GM21360 (cell line): ENCODE measurements around the gene NSF.
"Not testable (repeated sequence)": the region's sequence is repeated elsewhere in the genome, so short reads cannot be mapped to it uniquely, and the experiment has no call there.

ENCODE experiments used
- ATAC-seq: cut with Tn5 transposase; IDR thresholded peaks from one replicate; pipeline ENCODE4 v1.9.1; 2021; ENCODE audit warnings: mild to moderate bottlenecking, moderate library complexity; ENCODE audit not compliant: unreplicated experiment

The NSF gene

DNA sequence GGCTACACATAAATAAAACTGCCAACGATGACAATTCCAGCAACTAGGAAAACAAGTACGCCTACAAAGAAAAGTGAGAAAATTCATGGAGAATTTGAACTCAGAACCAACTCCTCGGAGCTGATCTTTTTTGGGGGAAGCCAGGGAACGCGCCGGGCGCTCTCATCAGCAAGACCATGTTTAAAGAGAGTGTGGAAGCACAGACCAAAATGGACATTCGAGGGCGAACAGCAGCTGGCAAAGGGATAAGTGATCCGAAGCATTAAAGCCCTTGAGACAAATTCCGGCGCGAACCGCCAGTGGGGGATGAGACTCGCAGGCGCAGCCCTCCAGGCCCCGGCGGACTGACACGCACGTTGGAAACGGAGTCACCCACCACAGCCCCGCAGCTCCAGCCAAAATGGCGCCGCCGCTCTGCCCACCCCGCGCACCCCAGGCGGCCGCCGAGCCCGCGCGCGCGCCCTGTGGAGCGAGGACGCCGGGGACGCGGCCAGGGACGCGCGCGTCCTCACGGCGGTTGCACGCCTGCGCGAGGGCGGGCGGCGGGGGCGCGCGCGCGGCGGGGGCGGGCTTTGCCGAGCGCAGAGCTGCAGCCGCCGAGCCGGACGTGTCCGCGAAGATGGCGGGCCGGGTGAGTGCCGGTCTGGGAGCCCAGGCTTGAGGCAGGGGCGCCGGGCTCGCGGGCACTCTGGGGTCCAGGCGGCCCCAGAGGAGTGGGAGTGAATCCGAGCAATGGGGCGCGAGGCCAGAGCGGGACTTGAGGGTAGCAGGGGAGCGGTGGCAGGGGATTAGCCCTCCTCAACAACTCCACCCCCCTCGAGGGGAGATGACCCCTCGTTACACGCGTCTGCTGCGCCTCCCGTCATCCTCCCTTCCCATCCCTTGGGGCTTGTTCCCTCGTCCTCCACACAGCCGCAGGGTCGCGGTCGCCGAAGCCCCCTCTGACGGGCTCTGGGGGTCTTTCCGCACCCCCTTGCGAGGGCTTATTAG, at the start of gene NSF:
Gene NSF, plus strand, starts transcription at position 513 of the 990 bp plus-strand sequence. Its CDS starts 107 bp downstream, at position 620.
- peak; percentile 68 for ATAC-seq

- not testable (repeated sequence) for ATAC-seq
These were observed 41.9 kb upstream of the NSF start for GRCh38 chr17:46548607-46549006.

- ATAC-seq = not testable (repeated sequence)
These were observed 31.3 kb upstream of the NSF start for GRCh38 chr17:46559155-46559554.

DNA sequence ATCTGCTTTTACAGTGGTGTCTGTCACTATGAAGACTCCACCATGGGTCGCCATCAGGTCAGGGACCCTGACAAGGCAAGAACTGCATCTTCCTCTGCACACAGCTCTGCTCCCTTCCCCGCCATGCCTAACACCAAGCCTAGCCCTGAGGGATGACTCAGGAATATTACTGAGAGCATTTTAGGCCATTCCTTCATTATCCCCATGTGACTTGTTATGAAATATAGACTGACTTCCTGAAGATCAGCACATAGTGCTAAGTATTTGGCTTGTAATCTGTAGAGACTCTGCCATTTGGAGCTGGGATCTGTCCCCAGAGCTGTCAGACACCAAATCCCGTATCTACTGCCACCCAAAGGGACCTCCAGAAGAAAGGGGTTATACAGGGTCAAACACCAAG, 30.4 kb upstream of the NSF start:
- ATAC-seq = not testable (repeated sequence)

- ATAC-seq = not testable (repeated sequence)
These were observed 24.2 kb upstream of the NSF start for GRCh38 chr17:46566284-46566683.

DNA sequence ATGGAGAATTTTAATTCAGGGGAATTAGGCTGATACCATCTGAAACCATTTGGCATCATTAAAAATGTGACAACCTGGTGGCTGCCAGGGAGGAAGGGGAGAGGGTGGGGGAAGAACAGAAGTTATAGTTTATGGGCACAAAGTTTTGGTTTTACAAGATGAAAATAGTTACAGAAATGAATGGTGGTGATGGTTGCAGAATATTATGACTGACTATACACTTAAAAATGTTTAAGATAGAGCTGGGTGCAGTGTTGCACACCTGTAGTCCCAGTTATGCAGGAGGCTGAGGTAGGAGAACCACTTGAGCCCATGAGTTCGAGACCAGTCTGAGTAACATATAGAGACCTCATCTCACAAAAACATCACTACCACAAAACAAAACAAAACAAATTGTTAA, 23.5 kb upstream of the NSF start:
- ATAC-seq = not testable (repeated sequence)

GRCh38 chr17:46571796-46572195, 18.7 kb upstream of the NSF start:
- ATAC-seq = not testable (repeated sequence)

- peak; percentile 91 for ATAC-seq
These were observed 11.1 kb upstream of the NSF start, which contains the start of gene ARL17A for GRCh38 chr17:46579083-46580075. TSS of gene ARL17A (minus strand) at chr17:46579691. CDS start at chr17:46576322, 3,369 bp downstream.

DNA sequence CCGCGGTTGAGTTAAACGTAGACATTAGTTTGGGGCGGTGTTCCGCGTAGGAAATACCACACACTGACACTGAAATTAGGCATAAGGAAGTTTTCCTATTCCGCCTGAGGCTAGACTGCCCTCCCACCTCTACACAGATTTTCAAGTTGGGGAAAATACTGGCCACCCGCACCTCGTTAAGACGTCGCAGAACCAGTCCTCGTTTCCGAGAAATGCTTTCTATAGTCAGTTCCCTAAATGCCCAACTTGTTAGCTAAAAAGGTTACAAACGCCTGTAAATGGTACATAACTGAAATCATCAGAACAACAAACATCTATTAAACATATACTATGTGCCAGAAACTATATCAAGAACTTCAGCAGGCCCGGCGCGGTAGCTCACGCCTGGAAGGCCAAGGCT, 10.4 kb upstream of the NSF start:
- not testable (repeated sequence) for ATAC-seq

DNA sequence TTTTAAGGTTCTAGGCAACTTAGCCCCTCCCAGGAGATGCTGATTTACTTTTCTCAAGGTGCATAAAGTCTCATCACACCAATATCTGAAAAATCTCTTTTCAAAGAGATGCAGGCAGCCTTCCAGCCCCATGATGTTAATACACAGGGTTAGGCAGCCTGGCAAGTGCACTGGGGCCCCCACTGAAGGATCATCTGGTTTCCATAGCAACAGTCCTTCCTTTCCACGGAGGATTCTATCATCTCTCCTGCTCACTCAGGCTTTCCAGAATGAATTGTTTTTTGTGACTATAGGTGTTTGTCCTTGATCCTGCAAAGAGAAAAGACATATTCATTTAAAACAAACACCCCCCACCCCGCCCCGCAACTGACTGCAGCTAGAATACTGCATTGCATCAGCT, 5.0 kb upstream of the NSF start:
- not testable (repeated sequence) for ATAC-seq

DNA sequence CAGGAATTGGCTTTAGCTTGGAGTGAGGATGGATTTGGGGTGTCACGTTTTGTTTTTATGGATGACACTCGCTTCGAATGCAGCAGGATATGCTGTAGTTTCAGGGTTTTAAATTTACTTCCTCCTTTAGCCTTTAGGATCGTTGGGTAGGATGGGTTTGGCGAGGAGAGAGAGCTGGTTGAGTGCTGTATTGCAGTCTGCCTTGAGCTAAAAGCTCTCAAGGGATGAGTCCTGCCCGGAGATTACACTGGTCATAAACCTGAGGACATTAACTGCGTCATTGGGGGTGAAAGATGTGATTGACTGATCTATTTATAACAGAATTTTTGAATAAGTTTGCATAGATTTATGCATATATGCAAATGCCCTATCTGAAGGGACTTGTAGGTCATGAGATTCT, 863 bp downstream of the NSF start:
- peak; percentile 37 for ATAC-seq

- ATAC-seq = peak; percentile 53
These were observed 8.0 kb downstream of the NSF start for GRCh38 chr17:46598344-46598931.

- not testable (repeated sequence) for ATAC-seq
These were observed 10.3 kb downstream of the NSF start for GRCh38 chr17:46600767-46601166.

- ATAC-seq = peak; percentile 84
These were observed 12.7 kb downstream of the NSF start for GRCh38 chr17:46603125-46603524.

DNA sequence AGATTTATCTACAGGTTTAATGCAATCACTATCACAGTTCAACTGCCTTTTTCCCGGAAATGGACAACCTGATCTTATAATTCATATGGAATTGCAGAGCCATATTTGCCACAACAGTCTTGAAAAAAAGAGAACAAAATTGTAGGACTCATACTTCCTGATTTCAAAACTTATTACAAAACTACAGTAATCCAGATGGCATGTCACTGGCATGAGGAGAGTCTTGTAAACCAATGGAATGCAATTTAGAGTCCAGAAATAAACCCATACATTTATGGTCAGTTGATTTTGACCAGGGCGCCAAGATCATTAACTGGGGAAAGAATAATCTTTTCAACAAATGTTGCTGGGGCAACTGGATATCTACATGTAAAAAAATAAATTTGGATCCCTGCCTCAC, 20.8 kb downstream of the NSF start:
- not testable (repeated sequence) for ATAC-seq

- not testable (repeated sequence) for ATAC-seq
These were observed 23.4 kb downstream of the NSF start for GRCh38 chr17:46613876-46614275.

DNA sequence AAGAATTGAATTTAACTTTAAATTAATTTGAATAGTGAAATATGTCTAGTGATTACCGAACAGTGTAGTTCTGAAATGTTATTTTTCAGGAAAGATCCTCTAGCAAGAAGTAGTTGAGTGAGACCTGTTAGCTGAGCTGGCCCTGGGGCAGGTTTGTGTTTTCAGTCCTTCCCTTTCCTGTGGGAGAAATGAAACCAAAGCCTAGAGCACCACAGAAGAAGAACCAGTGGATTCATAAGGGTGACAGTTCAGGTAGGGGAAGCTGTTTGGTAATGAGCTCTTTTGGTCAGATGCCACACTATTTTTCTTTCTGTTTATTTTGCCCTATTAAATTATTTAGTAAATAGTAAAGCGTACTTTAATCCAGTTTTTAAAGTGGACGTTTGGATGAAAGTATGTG, 26.7 kb downstream of the NSF start:
- ATAC-seq = not testable (repeated sequence)

DNA sequence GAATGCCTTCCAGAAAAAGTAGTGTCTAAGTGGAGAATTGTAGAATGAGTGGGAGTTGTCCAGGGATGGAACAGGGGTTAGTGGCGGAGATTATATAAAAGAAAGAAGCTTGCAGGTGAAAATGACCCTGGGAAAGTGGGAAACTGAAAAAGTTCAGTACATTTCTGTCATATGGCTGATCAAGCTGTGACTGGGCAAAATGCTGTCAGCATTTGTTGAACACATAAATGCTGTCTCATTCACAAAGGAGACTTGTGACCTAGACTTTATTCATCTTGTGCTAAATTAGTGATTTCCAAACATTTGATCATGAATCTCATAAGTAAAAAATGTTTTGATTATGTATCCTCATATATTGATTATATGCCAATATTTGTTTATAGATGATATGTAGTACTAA, 28.5 kb downstream of the NSF start:
- not testable (repeated sequence) for ATAC-seq

DNA sequence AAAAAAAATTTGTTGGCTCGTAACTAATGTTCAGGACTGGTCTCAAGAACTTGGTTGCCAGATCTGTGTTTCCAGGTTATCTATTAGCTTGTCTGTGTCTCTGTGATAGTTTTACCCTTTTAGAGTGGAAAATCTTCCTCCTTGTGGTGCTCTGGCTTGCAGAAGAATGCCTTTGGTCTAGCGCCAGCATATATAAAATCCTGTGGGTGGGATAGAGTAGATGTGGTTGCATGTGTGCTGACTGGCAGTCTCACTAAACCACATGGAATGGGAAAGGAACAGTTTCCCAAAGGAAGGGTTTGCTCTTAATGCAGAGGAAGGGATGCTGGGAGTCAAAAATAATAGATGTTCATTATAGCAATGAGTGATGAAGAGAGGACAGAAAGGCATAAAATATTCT, 33.3 kb downstream of the NSF start:
- not testable (repeated sequence) for ATAC-seq

GRCh38 chr17:46624726-46625125, 34.3 kb downstream of the NSF start:
- not testable (repeated sequence) for ATAC-seq
